Measurements from ENCODE around the gene BRI3. TPM values are rescaled to one million over a fixed set of nuclear protein-coding genes. Genes with fewer than 3 reads are reported as not detected.

Gene BRI3
- polyA plus RNA-seq, 1 donor (not counting 4 experiments of a cell fraction or from before 2014, with no cell fraction given): 121 TPM

DNA sequence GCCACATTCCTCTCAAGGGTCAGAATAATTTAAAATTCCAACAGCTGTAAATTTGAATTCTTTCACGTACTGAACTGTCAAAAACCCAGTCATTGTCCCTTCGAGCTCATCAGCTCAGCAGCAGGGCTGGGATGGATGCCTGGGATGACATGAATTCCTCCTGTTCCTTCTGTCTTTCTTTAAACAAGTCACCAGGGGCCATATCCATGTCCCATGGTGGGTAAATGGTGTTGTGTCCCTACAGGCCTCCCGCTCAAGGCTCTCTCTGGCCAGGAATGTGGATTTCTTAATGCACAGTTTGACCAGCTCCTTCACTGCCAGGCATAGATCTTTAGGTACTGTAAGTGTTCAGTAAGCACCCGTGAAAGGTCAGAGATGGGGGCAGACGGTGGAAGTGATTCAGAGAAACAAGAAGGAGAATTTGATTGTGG is 15.6 kb upstream of the BRI3 start:
- Histone ChIP-seq H3K9ac (ENCODE audit: control insufficient read depth, extremely low read depth, insufficient read depth, low read length) (no peak overlapping the region), H2AFZ (ENCODE audit: control insufficient read depth, low read length) (no peak overlapping the region), H3K9me1 (ENCODE audit: control insufficient read depth, extremely low read depth, insufficient read depth, low read length) (no peaks in the 10 kb centered on the region), H3K36me3 (ENCODE audit: control insufficient read depth in 2 of 2, extremely low read depth in 1 of 2, insufficient read depth in 2 of 2, low read length in 2 of 2) (peaks cover 0 to 4% of the 10 kb centered on the region in 2 experiments), H3K9me3 (ENCODE audit: control insufficient read depth, low read depth, low read length) (no peaks in the 10 kb centered on the region), H3K27ac (ENCODE audit: control insufficient read depth, insufficient read depth, low read length) (no peak overlapping the region), H3K79me2 (ENCODE audit: control insufficient read depth, insufficient read depth, low read length) (no peaks in the 10 kb centered on the region), H3K27me3 (ENCODE audit: control insufficient read depth, extremely low read depth, insufficient read depth, low read length) (no peaks in the 10 kb centered on the region), H3K4me2 (ENCODE audit: control insufficient read depth, extremely low read depth, insufficient read depth, low read depth, low read length) (no peak overlapping the region), H4K20me1 (ENCODE audit: control insufficient read depth, extremely low read depth, insufficient read depth, low read length) (no peaks in the 10 kb centered on the region), H3K4me1 (ENCODE audit: control insufficient read depth, extremely low read depth, insufficient read depth, low read length) (no peaks in the 10 kb centered on the region), H3K4me3 (ENCODE audit: control insufficient read depth in 2 of 3, extremely low read depth in 1 of 3, insufficient read depth in 2 of 3, low read depth in 1 of 3, low read length in 3 of 3) (no peak overlapping the region)
- TF ChIP-seq, protein P1, sequence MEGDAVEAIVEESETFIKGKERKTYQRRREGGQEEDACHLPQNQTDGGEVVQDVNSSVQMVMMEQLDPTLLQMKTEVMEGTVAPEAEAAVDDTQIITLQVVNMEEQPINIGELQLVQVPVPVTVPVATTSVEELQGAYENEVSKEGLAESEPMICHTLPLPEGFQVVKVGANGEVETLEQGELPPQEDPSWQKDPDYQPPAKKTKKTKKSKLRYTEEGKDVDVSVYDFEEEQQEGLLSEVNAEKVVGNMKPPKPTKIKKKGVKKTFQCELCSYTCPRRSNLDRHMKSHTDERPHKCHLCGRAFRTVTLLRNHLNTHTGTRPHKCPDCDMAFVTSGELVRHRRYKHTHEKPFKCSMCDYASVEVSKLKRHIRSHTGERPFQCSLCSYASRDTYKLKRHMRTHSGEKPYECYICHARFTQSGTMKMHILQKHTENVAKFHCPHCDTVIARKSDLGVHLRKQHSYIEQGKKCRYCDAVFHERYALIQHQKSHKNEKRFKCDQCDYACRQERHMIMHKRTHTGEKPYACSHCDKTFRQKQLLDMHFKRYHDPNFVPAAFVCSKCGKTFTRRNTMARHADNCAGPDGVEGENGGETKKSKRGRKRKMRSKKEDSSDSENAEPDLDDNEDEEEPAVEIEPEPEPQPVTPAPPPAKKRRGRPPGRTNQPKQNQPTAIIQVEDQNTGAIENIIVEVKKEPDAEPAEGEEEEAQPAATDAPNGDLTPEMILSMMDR (optimal IDR thresholded peaks at IDR 0.05 in 1 of 3, IDR thresholded peaks at IDR 0.05 in 1 of 3, conservative IDR thresholded peaks at IDR 0.05 in 1 of 3; ENCODE audit: extremely low read depth in 1 of 3, insufficient read depth in 2 of 3, low read length in 3 of 3): no peak
- TF ChIP-seq EZH2 (IDR thresholded peaks at IDR 0.05; ENCODE audit: low read length): no peak
- FAIRE-seq (no peak), DNase-seq (ENCODE audit: low read depth, low spot score) (no peak)
- dilution Hi-C loops (cut with MboI; ENCODE audit: extremely low pct_ligation_motif_present, low sequenced_read_pairs): no loop called here

DNA sequence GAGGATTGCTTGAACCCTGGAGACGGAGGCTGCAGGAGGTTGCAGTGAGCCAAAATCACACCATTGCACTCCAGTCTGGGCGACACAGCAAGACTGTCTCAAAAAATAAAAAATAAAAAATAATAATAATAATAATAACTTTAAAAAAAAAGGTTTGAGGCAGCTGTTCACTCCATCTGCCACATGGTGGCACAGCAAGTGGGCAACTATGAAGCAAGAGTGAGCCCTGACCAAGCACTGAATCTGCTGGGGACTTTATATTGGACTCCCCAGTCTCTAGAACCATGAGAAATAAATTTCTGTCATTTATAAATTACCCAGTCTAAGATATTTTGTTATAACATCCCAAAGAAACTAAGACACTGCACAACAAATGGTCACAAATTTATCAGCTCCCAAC is 14.6 kb upstream of the BRI3 start:
- TF ChIP-seq, protein P1 (optimal IDR thresholded peaks at IDR 0.05 in 1 of 3, IDR thresholded peaks at IDR 0.05 in 1 of 3, conservative IDR thresholded peaks at IDR 0.05 in 1 of 3; ENCODE audit: extremely low read depth in 1 of 3, insufficient read depth in 2 of 3, low read length in 3 of 3): peak in 2 of 3 experiments; percentile 31 to 35
- no peak for TF ChIP-seq EZH2 (IDR thresholded peaks at IDR 0.05; ENCODE audit: low read length)
- Histone ChIP-seq H3K36me3 (ENCODE audit: control insufficient read depth in 2 of 2, extremely low read depth in 1 of 2, insufficient read depth in 2 of 2, low read length in 2 of 2) (no peaks in the 10 kb centered on the region), H3K4me2 (ENCODE audit: control insufficient read depth, extremely low read depth, insufficient read depth, low read depth, low read length) (no peak overlapping the region), H3K27me3 (ENCODE audit: control insufficient read depth, extremely low read depth, insufficient read depth, low read length) (no peaks in the 10 kb centered on the region), H2AFZ (ENCODE audit: control insufficient read depth, low read length) (no peak overlapping the region), H3K79me2 (ENCODE audit: control insufficient read depth, insufficient read depth, low read length) (no peaks in the 10 kb centered on the region), H3K9ac (ENCODE audit: control insufficient read depth, extremely low read depth, insufficient read depth, low read length) (no peak overlapping the region), H3K27ac (ENCODE audit: control insufficient read depth, insufficient read depth, low read length) (no peak overlapping the region), H3K9me1 (ENCODE audit: control insufficient read depth, extremely low read depth, insufficient read depth, low read length) (no peaks in the 10 kb centered on the region), H3K4me1 (ENCODE audit: control insufficient read depth, extremely low read depth, insufficient read depth, low read length) (no peaks in the 10 kb centered on the region), H3K4me3 (ENCODE audit: control insufficient read depth in 2 of 3, extremely low read depth in 1 of 3, insufficient read depth in 2 of 3, low read depth in 1 of 3, low read length in 3 of 3) (no peak overlapping the region), H3K9me3 (ENCODE audit: control insufficient read depth, low read depth, low read length) (no peaks in the 10 kb centered on the region), H4K20me1 (ENCODE audit: control insufficient read depth, extremely low read depth, insufficient read depth, low read length) (no peaks in the 10 kb centered on the region)
- dilution Hi-C loops (cut with MboI; ENCODE audit: extremely low pct_ligation_motif_present, low sequenced_read_pairs): no loop called here
- FAIRE-seq (peak; percentile 9), DNase-seq (ENCODE audit: low read depth, low spot score) (no peak)
